Measurements from ENCODE around the gene MAP1B.

MAP1B gene

DNA sequence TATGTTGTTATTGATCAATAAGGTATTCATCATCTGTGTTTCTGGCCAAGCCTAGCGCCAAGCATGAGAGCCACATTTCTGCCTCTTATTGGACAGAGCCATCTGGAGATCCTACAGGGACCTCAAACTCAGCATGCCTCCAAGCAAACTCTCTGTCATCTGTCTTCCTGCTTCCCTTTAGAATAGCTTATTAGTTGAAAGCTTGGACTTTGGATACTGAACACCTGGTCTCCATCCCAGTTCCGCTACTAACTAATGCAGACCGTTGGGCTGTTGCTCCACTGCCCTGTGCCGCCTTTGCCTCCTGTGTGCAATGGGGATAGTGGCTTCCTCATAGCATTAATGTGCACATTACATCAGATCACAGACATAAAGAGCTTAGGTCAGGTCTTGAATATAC, 65.5 kb downstream of the MAP1B start:
- TF ChIP-seq, protein P1, sequence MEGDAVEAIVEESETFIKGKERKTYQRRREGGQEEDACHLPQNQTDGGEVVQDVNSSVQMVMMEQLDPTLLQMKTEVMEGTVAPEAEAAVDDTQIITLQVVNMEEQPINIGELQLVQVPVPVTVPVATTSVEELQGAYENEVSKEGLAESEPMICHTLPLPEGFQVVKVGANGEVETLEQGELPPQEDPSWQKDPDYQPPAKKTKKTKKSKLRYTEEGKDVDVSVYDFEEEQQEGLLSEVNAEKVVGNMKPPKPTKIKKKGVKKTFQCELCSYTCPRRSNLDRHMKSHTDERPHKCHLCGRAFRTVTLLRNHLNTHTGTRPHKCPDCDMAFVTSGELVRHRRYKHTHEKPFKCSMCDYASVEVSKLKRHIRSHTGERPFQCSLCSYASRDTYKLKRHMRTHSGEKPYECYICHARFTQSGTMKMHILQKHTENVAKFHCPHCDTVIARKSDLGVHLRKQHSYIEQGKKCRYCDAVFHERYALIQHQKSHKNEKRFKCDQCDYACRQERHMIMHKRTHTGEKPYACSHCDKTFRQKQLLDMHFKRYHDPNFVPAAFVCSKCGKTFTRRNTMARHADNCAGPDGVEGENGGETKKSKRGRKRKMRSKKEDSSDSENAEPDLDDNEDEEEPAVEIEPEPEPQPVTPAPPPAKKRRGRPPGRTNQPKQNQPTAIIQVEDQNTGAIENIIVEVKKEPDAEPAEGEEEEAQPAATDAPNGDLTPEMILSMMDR (conservative IDR thresholded peaks at IDR 0.05) = no peak
- H3K27ac ChIP-seq = no peak overlapping the region

DNA sequence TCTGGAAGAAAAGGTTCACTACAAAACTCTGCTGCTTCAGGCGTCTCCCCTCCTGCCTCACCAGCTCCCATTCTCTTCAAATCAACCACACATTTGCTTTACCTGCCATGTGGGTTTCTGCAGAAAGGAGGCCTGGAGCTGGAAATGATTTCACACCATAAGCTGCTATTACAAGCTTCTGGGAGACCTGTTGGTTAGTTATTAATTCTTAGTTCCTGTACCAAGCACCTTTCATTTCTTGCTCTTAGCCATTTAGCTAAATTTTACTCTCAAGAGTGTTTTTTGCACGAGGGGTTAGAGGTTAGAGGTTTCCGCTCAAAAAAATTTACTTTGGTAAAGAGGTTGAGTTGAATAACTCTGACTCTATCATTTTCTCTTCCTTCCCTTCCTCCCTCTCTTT, 70.3 kb downstream of the MAP1B start:
- TF ChIP-seq, protein P1 (conservative IDR thresholded peaks at IDR 0.05) = no peak
- no peak overlapping the region for H3K27ac ChIP-seq

DNA sequence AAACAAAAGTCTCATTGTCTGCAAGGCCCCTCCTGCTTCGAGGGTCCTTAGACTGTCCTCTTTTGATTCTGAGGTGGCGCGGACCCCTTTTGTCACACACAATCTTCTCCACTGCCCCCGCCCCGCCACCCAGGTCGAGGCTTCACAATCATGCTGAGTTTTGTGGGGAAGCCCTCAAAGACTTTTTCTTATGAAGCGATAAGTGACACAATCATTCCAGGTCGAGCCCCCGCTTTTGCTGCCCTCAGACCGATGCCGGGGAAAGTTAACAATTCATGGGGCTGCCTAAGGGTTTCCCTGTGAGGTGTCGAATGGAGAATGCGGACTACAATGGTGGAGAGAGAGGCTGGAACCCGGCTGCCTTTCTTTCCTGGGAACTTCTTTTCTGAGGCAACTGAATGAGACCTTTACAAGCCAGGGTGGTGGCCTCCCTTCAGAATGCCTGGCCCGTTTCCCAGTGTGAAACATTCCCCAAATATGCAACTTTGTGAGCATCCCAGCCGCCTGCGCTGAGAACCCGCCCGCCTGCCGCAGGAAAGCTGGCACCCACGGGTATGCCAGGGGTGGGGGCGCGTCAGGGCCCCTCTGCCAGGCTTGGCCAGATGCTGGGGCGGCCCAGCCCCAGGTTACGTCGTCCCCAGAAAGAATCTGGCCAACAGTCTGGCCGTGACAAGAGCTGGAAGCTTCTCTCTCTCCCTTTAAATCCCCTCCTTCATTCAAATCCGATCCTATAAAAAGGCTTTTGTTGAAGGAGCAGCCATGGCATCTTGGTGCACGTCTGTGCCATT, 71.9 kb downstream of the MAP1B start:
- H3K27ac ChIP-seq = no peak overlapping the region
- TF ChIP-seq, protein P1 (conservative IDR thresholded peaks at IDR 0.05) = no peak

DNA sequence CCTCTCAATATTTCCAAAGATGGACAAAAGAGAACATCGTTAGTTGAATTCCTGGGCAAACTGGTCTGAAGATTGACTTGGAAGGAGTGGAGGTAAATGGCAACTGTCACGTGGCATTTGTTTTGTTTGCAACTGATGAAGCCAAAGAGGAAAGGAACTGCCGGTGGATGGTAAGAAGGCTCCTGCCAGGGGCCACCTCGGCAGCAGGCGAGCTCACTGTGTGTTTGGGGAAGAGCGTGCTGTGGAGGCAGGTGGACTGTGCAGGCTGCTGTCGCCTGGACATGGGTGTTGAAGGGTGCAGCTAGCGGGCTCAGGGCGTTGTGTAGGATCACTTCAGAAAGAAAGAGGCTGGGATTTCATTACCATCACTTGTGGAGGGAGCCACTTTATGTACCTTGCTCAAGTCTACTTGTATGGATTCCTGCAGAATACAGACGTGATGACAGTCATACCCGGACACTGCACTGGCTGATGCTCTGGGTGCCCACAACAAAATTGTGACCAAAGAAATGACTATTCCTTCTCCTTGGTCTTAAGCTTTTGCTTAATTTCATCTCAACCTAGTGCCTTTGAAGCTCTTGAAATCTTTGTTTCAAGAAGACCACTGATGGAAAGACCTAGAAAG, 72.7 kb downstream of the MAP1B start:
- TF ChIP-seq, protein P1 (conservative IDR thresholded peaks at IDR 0.05) = no peak
- no peak overlapping the region for H3K27ac ChIP-seq

DNA sequence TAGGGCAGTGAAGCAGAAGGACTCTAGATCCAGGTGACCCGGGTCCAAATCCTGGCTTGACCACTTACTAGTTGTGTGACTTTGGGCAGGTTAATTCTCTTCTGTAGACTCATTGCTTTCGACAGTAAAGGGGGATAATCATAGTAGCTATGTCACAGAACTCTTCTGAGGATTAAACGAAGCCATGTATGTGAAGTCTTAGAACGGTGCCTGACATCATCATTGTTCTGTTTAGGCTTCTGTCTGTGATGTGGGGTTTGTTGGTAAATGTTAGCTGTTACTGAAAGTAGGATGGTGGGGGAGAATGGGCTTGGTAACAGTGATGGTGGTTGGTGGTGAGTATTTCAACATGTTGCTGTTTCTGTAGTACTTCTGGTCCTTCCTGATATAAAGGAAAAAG, 73.7 kb downstream of the MAP1B start:
- no peak overlapping the region for H3K27ac ChIP-seq
- TF ChIP-seq, protein P1 (conservative IDR thresholded peaks at IDR 0.05) = no peak

DNA sequence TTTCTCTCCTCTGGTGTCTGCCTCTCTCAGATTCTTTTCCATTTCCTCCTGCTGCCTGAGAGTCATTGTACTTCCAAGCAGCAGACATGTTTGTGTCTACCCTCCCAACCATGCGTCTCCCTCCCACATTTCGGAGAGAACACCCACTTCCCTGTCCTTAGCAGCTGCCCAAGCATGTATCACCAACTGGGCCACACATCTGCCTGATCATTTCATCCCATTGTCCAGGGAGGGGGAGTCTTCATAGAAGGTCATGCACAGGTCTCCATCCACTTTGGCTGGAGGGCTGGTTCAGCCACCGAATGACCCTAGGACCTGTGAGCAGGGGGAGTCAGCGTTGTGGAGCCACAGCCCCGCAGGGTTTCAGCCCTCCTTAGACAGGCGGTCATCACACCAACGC, 75.4 kb downstream of the MAP1B start:
- TF ChIP-seq, protein P1 (conservative IDR thresholded peaks at IDR 0.05) = no peak
- H3K27ac ChIP-seq = no peak overlapping the region

DNA sequence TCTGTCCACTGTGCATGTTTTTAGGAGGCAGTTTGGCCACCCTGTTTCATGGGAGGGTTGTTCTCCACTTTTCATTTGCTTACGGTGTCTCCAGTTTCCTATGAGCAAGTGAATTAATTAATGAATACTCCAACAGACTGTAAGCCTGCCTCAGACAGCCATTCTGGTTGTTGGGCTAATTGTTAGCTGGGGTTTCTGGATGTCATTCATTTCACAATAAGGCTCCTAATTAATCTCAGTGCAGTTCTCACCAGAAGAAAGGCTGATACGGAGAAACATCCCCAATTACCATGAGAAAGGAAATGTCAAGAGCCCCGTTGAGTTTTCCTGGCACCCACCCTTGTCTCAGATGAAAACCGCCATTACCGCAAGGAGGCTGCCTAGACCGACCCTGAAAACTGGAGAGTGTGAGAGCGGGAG, 75.8 kb downstream of the MAP1B start:
- no peak overlapping the region for H3K27ac ChIP-seq
- TF ChIP-seq, protein P1 (conservative IDR thresholded peaks at IDR 0.05) = no peak

All from VCaP (cell line).